Measurements from ENCODE around the gene LCA5. TPM values are rescaled to one million over a fixed set of nuclear protein-coding genes. Genes with fewer than 3 reads are reported as not detected.
"Not testable (repeated sequence)": the region's sequence is repeated elsewhere in the genome, so short reads cannot be mapped to it uniquely, and the experiment has no call there.

LCA5 gene
- polyA plus RNA-seq, 3 donors: 8.9 to 11.4 (median 11.0) TPM

DNA sequence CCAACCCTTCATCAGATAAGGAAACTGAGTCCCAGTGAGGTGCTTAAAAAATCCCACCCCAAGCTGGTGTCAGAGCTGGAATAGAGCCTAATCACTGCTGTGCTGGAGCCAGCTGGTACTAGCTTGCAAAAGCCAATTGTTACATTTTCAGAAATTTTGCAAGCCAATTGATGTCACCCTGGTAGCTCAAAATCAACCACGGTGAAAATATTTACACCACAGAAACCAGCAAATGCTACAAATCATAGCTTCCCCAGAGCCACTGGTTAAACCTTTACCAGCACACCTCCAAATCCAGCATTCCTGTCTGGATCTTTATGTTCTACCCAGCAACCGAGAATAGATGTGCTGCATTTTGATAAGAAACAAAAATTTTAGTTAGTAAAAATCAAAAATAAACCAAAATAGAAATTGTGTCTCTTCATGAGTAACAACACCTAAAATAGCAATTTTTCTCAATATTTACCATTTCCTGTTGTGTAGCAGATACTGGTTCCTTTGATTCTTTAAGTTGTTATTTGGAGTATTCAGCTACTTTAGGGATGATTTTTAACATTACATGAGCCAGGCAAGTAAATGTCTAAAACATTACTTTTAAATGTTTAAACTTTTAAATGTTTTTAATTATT, 7.2 kb upstream of the LCA5 start:
- DNase-seq (ENCODE audit: extremely low read depth in 1 of 11, low read depth in 9 of 11, low spot score in 4 of 11): no peak

- DNase-seq (ENCODE audit: extremely low read depth in 1 of 11, low read depth in 9 of 11, low spot score in 4 of 11): no peak
Measured at GRCh38 chr6:79543886-79544285, 6.7 kb upstream of the LCA5 start.

DNA sequence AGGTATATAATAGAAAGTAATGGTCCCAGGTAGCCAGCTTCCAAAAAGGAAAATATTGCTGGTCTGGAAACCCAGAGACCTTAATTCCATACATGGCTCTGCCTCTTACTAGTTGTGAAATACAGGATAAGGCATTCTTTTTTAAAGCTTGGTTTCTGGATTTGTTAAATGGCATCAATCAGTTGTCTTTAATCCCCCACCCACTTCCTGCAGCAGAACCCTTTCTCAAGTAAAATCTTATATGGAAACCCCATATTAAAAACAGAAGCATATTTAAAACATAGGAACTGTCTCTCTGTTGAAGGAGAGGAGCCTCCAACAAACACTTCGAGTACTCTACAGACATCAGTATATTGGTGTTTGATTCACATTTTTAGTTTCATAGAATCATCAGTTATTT, 6.2 kb upstream of the LCA5 start:
- DNase-seq (ENCODE audit: extremely low read depth in 1 of 11, low read depth in 9 of 11, low spot score in 4 of 11): no peak

GRCh38 chr6:79538106-79538971, 1.1 kb upstream of the LCA5 start:
- no peak for DNase-seq (ENCODE audit: extremely low read depth in 1 of 11, low read depth in 9 of 11, low spot score in 4 of 11)

DNA sequence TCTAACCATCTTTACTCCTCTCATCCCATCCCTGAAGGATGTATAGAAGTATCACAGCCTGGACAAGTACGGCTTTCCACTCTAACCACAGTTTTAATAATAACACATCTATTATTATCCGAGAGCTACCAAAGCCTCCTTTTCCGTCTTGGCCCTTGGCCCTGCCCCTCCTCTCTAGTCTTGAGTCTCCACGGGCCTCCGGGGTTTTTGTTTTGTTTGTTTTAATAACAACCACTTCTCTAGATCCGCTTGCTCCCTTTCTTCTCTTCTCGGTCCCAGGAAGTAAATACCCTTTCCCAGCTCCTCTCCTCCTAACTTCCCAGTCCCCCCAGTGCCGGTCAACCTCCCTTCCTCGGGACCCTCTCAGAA, 661 bp downstream of the LCA5 start:
- DNase-seq (ENCODE audit: extremely low read depth in 1 of 11, low read depth in 9 of 11, low spot score in 4 of 11): peak in 1 of 11 donors; percentile 15

DNA sequence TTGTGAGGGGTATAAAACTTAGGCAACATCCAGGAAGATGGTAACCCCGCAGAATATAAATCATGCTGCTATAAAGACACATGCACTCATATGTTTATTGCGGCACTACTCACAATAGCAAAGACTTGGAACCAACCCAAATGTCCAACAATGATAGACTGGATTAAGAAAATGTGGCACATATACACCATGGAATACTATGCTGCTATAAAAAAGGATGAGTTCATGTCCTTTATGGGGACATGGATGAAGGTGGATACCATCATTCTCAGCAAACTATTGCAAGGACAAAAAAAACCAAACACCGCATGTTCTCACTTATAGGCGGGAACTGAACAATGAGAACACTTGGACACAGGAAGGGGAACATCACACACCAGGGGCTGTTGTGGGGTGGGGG, 7.7 kb downstream of the LCA5 start:
- not testable (repeated sequence) for DNase-seq (ENCODE audit: extremely low read depth in 1 of 11, low read depth in 9 of 11, low spot score in 4 of 11)

- DNase-seq (ENCODE audit: extremely low read depth in 1 of 11, low read depth in 9 of 11, low spot score in 4 of 11): no peak
Measured at GRCh38 chr6:79526897-79527296, 10.3 kb downstream of the LCA5 start.

DNA sequence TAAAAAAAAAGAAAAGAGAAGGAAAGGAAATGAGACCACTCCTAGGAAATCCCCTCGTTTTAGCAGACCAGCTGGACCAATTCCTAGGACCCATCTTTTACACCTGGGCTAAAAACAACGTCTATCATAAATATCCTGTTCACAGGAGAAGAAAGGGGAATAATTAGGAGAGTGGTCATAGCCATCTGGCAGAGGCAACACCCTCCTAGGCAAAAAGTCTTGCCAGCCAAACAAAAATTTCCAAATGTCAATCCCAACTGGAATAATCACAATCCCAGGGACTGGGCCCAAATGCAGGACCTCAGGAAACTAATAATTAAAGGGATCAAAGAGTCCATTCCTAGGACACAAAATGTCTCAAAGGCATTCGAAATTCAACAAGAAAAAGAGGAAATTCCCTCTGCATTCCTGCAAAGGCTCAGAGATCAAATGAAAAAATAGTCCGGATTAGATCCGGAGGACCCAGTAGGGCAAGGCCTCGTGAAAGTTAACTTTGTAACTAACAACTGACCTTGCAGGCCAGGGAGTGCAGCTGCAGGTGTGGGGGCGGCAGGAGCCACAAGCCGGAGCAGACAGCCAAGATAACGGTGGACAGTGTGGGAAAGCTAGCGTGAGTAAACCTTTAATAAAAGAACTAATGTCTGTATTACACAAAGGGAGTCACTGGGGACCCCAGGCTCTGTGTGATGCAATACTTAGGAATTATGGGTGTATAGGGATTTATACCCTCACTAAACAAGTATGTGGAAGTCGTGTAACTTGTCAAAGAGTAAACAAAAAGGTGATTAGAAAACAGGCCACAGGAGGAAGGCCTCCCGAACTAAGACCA, 11.7 kb downstream of the LCA5 start:
- no peak for DNase-seq (ENCODE audit: extremely low read depth in 1 of 11, low read depth in 9 of 11, low spot score in 4 of 11)

DNA sequence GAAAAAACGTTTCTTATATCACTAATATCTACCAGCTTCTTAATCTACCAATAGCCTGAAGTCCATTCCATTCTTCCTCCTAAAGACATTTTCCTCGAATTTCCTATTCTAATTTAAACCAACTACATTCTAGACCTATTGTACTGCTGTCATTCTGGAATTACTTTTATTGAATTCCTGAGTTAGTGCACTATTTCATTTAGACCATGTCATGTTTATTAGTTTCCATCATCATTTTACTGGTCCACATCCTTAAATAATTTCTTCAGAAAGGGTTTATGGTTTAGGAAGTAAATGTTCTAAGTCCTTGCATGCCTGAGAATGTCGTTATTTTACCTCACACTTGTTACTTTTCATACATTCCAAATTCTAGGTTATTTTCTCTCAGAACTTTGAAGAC, 13.2 kb downstream of the LCA5 start:
- no peak for DNase-seq (ENCODE audit: extremely low read depth in 1 of 11, low read depth in 9 of 11, low spot score in 4 of 11)

GRCh38 chr6:79522609-79523008, 14.6 kb downstream of the LCA5 start:
- DNase-seq (ENCODE audit: extremely low read depth in 1 of 11, low read depth in 9 of 11, low spot score in 4 of 11): no peak

DNA sequence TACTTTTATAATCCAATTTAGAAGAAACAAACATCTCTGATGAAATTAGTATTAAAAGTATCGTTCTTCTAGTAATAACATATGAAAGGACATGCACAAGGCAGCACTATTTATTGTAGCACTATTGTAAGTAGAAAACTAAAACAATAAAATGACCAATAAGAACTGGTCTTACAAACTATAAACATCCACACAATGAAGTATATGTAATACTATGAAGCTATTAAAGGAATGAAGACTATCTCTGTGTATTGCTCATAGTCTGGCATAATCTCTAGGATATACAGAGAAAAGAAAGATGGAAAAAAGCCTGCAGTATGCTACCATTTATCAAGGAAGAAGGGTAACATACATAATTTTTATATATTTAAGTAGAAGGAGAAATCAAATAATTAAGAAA, 16.7 kb downstream of the LCA5 start:
- no peak for DNase-seq (ENCODE audit: extremely low read depth in 1 of 11, low read depth in 9 of 11, low spot score in 4 of 11)

GRCh38 chr6:79518842-79519241, 18.4 kb downstream of the LCA5 start:
- no peak for DNase-seq (ENCODE audit: extremely low read depth in 1 of 11, low read depth in 9 of 11, low spot score in 4 of 11)

DNA sequence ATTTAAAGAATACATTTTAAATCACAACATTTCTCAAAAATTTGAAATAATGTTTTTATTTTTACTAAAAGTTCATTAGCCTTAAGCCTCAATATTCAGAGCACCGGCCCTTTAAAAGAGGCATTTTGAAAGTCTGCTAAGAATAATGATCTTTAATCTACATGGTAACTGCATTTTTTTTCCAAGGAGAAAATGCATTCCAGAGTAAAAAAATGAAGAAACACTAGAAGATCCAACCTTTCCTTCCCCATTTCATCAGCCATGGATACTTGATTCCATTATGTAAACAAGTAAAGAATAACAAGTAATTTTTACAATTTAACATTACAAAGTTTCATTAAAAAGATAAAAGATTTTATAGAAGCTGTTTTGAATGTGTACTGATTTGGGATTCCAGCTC, 21.8 kb downstream of the LCA5 start:
- DNase-seq (ENCODE audit: extremely low read depth in 1 of 11, low read depth in 9 of 11, low spot score in 4 of 11): no peak

- DNase-seq (ENCODE audit: extremely low read depth in 1 of 11, low read depth in 9 of 11, low spot score in 4 of 11): no peak
Measured at GRCh38 chr6:79513111-79513510, 24.1 kb downstream of the LCA5 start.

- DNase-seq (ENCODE audit: extremely low read depth in 1 of 11, low read depth in 9 of 11, low spot score in 4 of 11): no peak
Measured at GRCh38 chr6:79512014-79512413, 25.2 kb downstream of the LCA5 start.

GRCh38 chr6:79510707-79511106, 26.5 kb downstream of the LCA5 start:
- no peak for DNase-seq (ENCODE audit: extremely low read depth in 1 of 11, low read depth in 9 of 11, low spot score in 4 of 11)

DNA sequence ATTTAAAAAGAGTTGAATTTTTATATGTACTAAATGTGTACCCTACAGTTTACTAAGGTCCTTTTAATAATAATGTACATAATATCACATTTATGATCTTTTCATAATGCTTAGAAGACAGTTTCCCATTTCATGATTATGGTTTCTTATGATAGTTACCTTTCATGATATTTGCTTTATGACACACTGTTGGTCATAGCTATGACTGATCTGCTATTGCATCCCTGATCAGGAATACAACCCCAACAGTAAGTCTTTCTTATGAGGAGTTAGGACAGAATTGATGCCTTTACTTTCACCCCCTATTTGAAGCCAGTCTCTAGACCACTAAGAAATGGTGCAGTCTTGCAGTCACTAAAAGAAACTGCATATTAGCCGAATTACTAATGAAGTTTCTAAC, 31.0 kb downstream of the LCA5 start:
- no peak for DNase-seq (ENCODE audit: extremely low read depth in 1 of 11, low read depth in 9 of 11, low spot score in 4 of 11)

- DNase-seq (ENCODE audit: extremely low read depth in 1 of 11, low read depth in 9 of 11, low spot score in 4 of 11): no peak
Measured at GRCh38 chr6:79504372-79504771, 32.9 kb downstream of the LCA5 start.

DNA sequence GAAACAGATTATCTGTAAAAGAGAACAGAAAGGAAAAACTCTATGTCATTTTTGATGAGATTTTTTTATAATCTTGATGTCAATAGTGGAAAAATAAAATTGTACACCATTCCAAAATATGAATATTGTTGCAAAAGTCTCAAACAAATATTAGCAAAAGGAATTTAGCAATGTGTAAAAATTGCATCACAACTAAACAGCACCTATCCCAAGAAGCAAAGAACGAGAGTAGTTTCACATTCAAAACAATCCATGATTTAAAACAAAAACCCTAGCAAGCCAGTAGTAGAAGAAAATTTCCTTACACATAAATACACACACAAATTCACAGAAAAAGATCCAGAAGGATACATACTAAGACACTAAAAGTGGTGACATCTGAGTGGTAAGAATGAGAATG, 38.4 kb downstream of the LCA5 start:
- no peak for DNase-seq (ENCODE audit: extremely low read depth in 1 of 11, low read depth in 9 of 11, low spot score in 4 of 11)

DNA sequence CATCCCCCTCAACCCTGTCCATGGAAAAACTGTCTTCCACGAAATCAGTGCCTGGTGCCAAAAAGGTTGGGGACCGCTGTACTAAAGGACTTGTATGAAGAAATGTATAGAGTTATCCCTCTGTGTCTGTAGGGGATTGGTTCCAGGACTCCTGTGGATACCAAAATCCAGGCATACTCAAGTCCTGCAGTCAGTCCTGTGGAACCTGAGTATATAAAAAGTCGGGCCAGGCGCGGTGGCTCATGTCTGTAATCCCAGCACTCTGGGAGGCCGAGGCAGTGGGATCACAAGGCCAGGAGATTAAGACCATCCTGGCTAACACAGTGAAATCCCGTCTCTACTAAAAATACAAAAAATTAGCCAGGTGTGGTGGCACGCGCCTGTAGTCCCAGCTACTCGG, 42.0 kb downstream of the LCA5 start:
- DNase-seq (ENCODE audit: extremely low read depth in 1 of 11, low read depth in 9 of 11, low spot score in 4 of 11): no peak

Data from renal cortex interstitium (tissue), 11 donors.